SIG-M5 treated with dmso at 0.1 percent for 504 hours (cell line): ENCODE data around the gene CCNO.

Source experiments
- DNase-seq: peaks from one replicate; lab custom pipeline; 2025; ENCODE audit not compliant: unreplicated experiment; lab: John Stamatoyannopoulos, UW

Gene CCNO

GRCh38 chr5:55222985-55223811, 10.2 kb downstream of the CCNO start:
- DNase-seq: no peak

GRCh38 chr5:55222092-55222984, 11.1 kb downstream of the CCNO start:
- no peak for DNase-seq

GRCh38 chr5:55220433-55221185, 12.8 kb downstream of the CCNO start:
- DNase-seq: no peak

- no peak for DNase-seq
Observed at GRCh38 chr5:55219770-55220169, 13.6 kb downstream of the CCNO start.

DNA sequence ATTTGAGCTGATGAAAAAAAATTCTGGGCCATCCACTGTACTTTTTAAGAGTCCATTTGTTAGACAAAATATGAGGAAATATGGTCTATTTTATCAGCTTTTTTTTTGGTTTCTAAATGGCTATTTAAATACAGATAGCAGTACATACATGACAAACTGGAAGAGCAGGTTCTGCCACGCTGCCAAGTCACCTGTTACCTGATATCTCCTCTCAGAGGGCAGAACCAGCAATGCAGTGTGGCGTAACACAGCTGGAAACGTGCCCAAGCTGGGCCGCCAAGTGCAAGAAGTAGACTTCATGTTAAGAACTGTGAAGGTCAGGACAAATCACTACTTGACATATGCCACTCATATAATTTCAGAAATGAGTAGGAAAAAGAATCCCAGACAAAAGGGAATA, 14.4 kb downstream of the CCNO start:
- peak; percentile 26 for DNase-seq

GRCh38 chr5:55211184-55211874, 22.1 kb downstream of the CCNO start:
- no peak for DNase-seq

- no peak for DNase-seq
Observed at GRCh38 chr5:55205001-55205400, 28.4 kb downstream of the CCNO start.

GRCh38 chr5:55191165-55191564, 42.2 kb downstream of the CCNO start:
- DNase-seq: no peak

DNA sequence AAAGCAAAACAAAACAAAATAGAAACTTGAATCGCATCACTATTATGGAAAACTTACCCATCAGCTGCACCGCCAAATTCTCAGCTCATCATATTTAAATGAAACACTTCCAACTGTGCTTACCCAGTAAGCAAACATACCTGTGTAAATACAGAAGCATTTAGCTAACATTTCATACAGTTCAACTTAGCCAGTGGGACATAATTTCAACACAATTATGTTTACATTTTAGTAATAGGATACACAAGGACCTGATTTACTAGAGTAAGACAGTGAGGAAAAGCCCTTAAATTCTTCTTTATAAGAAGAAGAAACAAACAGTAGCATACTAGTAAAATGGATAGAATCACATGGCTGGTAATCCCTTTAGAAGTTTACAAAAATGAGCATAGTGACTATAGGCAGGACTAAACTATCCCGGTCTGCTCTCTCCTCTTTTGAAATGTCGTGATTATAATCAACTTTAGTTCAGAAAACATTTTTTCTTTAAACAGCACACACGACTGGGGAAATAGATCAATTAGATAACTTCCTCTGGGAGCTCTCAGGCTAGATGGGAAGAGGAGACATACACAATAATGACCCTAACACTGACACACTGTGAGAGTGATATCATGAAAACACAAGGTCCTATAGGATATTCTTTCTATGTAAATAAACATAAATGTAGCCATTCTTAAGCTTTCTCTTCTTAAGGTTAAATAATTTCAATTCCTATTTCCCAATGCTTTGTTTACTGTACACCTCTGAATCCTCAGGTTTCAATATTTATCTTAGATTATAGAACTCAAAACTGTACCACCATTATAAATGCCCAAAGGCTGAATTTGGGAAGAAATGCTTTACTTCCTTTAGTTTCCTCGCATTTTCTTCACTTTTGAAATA, 44.5 kb downstream of the CCNO start:
- peak; percentile 11 for DNase-seq

- DNase-seq: peak; percentile 13
Observed at GRCh38 chr5:55187370-55187769, 46.0 kb downstream of the CCNO start.
